Spinal cord (tissue), 10 donors: ENCODE data around the gene FBXO28. TPM values are rescaled to one million over a fixed set of nuclear protein-coding genes. Genes with fewer than 3 reads are reported as not detected.

ENCODE experiments used
- DNase-seq, 6 donors: peaks; one replicate each; pipeline versions ENCODE4 v3.0.0 to v3.0.0-alpha.2; 2013 to 2015; ENCODE audit warnings: low spot score in 6 of 6, low read depth in 4 of 6
- H3K27ac ChIP-seq: one replicate; pipeline ENCODE4 v1.5.1; 2013; ENCODE audit warnings: low read depth, low read length, control low read depth
- H3K27me3 ChIP-seq: one replicate; pipeline ENCODE4 v1.6.1; 2013; ENCODE audit warnings: low read length; ENCODE audit not compliant: control insufficient read depth, insufficient read depth
- H3K36me3 ChIP-seq: one replicate; pipeline ENCODE4 v1.6.1; 2013; ENCODE audit warnings: low read length; ENCODE audit not compliant: control insufficient read depth, insufficient read depth
- H3K4me1 ChIP-seq: one replicate; pipeline ENCODE4 v1.6.1; 2013; ENCODE audit warnings: low read length; ENCODE audit not compliant: control insufficient read depth, insufficient read depth
- H3K4me3 ChIP-seq: one replicate; pipeline ENCODE4 v1.5.1; 2013; ENCODE audit warnings: low read depth, low read length, control low read depth
- H3K9me3 ChIP-seq: one replicate; pipeline ENCODE4 v1.6.1; 2013; ENCODE audit warnings: low read length; ENCODE audit not compliant: control insufficient read depth, insufficient read depth
- WGBS: methylation state at CpG from one replicate; pipeline ENCODE4 v1.1.5; 2013; ENCODE audit warnings: missing lambda C conversion rate; ENCODE audit not compliant: insufficient coverage; 5-methylcytosine and 5-hydroxymethylcytosine counted together
- polyA plus RNA-seq, 2 donors: library from polyadenylated mRNA; unstranded; fragments of 120-200 nt; gene quantifications; one replicate each; pipeline ENCODE4 v1.2.1, GENCODE V29; 2013; ENCODE audit not compliant: insufficient read length in 2 of 2
- total RNA-seq, 2 donors: library from RNA; depleted of rRNA in 1 of 2; stranded (reverse); fragments of 120-200 nt in 1 of 2; fragments of >200 nt in 1 of 2; gene quantifications; one replicate each; pipeline versions ENCODE4 v1.2.3 to v1.2.4, GENCODE V29; 2013 to 2014
- donor health status: healthy.

The FBXO28 gene
- total and polyA plus RNA-seq, 4 donors, result 20.1 to 42.3 (median 26.6) TPM

- DNase-seq, result no peak
- no peak overlapping the region for H3K27ac ChIP-seq
- H3K9me3 ChIP-seq, result no peaks in the 10 kb centered on the region
- WGBS, result no CpG with 5 or more reads among the region's 2 CpGs
- H3K36me3 ChIP-seq, result no peaks in the 10 kb centered on the region
- no peak overlapping the region for H3K4me3 ChIP-seq
- no peaks in the 10 kb centered on the region for H3K27me3 ChIP-seq
- no peaks in the 10 kb centered on the region for H3K4me1 ChIP-seq
These were observed 49.4 kb downstream of the FBXO28 start for GRCh38 chr1:224163311-224163710.

DNA sequence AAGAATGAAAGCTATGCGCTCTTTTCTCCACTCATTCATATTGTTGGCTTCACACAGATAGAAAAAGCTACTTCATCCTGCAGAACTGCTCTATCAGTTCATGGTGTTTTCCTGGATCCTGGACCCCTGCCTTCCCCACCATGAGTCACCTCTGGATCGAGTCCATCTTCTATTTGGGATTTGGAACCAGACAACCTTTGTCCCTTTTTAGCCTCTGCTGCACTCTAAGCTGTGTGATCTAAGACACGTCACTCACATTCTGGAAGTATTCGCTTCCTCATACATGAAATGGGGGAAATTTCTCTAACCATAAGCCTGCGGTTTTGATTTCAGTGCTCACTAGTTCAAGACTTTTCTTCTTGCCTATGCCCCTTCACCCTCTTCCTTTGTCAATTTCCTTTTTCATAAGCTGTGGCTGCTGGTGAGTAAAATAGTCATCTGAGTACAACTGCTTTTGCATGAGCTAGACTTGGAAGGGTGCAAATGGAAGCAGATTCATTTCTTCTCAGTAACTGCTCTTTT lies 55.0 kb downstream of the FBXO28 start:
- H3K27ac ChIP-seq, result no peak overlapping the region
- no peaks in the 10 kb centered on the region for H3K36me3 ChIP-seq
- 65% methylated on average over 2 of the region's 5 CpGs for WGBS
- H3K4me3 ChIP-seq, result no peak overlapping the region
- H3K9me3 ChIP-seq, result no peaks in the 10 kb centered on the region
- no peaks in the 10 kb centered on the region for H3K4me1 ChIP-seq
- no peaks in the 10 kb centered on the region for H3K27me3 ChIP-seq
- DNase-seq, result peak in 1 of 6 donors; percentile 26

DNA sequence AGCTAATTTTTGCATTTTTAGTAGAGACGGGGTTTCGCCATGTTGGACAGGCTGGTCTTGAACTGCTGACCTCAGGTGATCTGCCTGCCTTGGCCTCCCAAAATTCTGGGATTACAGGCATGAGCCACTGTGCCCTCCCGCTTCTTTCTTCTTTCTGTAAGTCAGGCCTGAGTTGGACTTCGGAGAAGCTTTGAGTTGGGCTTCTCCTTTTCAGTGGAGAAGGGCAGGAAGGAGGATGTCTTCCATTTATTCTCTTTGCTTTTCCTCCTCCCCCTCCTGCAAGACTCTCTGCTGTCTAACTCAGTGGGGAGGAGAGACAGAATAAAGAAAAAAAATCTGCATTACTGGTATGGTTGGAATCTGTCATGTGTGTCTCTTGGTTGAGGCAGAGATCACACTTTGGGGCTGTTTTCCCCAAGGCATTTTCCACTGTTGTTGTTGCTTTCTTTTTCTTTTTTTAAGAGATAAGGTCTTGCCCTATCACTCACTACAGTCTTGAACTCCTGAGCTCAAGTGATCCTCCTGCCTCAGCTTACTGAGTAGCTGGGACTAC lies 55.9 kb downstream of the FBXO28 start:
- 96% methylated on average over 3 of the region's 4 CpGs for WGBS
- no peaks in the 10 kb centered on the region for H3K36me3 ChIP-seq
- H3K4me3 ChIP-seq, result no peak overlapping the region
- no peak overlapping the region for H3K27ac ChIP-seq
- H3K9me3 ChIP-seq, result no peaks in the 10 kb centered on the region
- no peak for DNase-seq
- H3K27me3 ChIP-seq, result no peaks in the 10 kb centered on the region
- H3K4me1 ChIP-seq, result no peaks in the 10 kb centered on the region

DNA sequence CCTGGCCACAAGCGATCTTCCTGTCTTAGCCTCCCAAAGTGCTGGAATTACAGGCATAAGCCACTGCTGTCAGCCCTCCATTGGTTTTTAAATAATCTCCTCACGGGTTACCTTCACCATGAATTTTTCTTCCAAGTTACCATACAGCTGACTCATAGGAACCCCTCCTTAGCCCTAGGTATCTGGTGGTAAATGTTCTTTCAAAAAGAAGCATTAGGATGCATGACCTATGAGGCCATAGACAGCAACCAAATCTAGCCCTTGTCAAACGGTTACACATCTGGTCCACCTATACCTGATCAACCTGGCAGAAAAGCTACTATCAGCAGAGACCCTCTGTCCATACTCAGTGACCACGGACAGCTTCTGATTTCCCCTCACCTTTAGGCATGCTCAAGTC lies 56.4 kb downstream of the FBXO28 start:
- Histone ChIP-seq H3K4me3 (no peak overlapping the region), H3K27ac (no peak overlapping the region), H3K9me3 (no peaks in the 10 kb centered on the region), H3K36me3 (no peaks in the 10 kb centered on the region), H3K27me3 (no peaks in the 10 kb centered on the region), H3K4me1 (no peaks in the 10 kb centered on the region)
- no peak for DNase-seq
- 90% methylated on average over 2 of the region's 4 CpGs for WGBS

DNA sequence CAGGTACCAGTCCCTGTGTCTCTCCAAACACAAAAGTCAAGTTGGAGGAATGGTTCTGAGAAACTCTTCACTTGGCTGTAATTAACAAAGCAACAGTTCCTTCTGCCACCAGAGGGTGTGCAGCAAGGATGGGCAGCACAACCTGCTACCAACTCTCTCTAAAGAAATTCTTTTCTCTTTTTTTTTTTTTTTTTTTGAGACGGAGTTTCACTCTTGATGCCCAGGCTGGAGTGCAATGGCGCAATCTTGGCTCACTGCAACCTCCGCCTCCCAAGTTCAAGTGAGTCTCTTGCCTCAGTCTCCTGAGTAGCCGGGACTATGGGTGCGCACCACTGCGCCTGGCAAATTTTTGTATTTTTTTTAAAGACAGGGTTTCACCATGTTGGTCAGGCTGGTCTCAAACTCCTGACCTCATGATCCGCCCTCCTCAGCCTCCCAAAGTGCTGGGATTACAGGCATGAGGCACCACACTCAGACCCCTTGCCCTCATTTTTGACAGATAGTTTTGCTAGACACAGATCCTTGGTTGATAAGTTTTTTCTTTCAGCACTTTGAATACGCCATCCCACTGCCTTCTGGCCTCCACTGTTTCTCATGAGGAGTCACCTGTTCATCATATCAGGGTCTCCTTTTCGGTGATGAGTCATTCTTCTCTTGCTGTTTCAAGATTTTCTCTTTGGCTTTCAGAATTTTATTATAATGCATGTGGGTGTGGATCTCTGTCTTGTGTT lies 57.0 kb downstream of the FBXO28 start:
- DNase-seq, result no peak
- H3K27ac ChIP-seq, result no peak overlapping the region
- 100% methylated on average over 4 of the region's 9 CpGs for WGBS

DNA sequence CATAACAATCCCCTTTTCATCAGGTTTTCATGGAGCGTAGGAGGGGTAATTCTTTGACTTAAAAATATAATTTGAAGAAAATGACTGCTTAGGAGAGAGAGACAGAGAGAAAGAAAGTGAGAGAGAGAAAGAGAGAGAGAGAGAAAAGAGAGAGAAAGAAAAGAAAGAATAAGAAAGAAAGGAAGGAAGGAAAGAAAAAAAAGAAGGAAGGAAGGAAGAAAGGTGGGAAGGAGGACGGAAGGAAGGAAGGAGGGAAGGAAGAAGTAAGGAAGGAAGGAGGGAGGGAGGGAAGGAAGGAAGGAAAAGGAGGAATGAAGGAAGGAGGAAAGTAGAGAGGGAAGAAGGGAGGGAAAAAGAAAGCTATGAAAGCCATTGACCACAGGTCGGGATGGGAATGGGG lies 58.3 kb downstream of the FBXO28 start:
- no peaks in the 10 kb centered on the region for H3K9me3 ChIP-seq
- H3K4me1 ChIP-seq, result peaks cover 5% of the 10 kb centered on the region
- H3K27ac ChIP-seq, result no peak overlapping the region
- 89% methylated on average over 3 of the region's 3 CpGs for WGBS
- DNase-seq, result no peak
- H3K4me3 ChIP-seq, result no peak overlapping the region
- H3K27me3 ChIP-seq, result no peaks in the 10 kb centered on the region
- no peaks in the 10 kb centered on the region for H3K36me3 ChIP-seq

More for the DNA sequence above, 57.0 kb downstream of the FBXO28 start:
- Histone ChIP-seq H3K27me3 (no peaks in the 10 kb centered on the region), H3K36me3 (no peaks in the 10 kb centered on the region), H3K9me3 (no peaks in the 10 kb centered on the region), H3K4me1 (peaks cover 4% of the 10 kb centered on the region), H3K4me3 (no peak overlapping the region)

GRCh38 chr1:224173523-224173922 lies 59.6 kb downstream of the FBXO28 start:
- Histone ChIP-seq H3K4me3 (no peak overlapping the region), H3K27ac (no peak overlapping the region), H3K27me3 (no peaks in the 10 kb centered on the region), H3K4me1 (peaks cover 5% of the 10 kb centered on the region), H3K36me3 (no peaks in the 10 kb centered on the region), H3K9me3 (no peaks in the 10 kb centered on the region)
- DNase-seq, result no peak
- no CpG with 5 or more reads among the region's 5 CpGs for WGBS

- Histone ChIP-seq H3K9me3 (no peaks in the 10 kb centered on the region), H3K4me3 (no peak overlapping the region), H3K27ac (no peak overlapping the region), H3K36me3 (no peaks in the 10 kb centered on the region), H3K27me3 (no peaks in the 10 kb centered on the region), H3K4me1 (peaks cover 5% of the 10 kb centered on the region)
- WGBS, result 0% methylated on average over 8 of the region's 21 CpGs
- peak in 2 of 6 donors; percentile 39 to 41 for DNase-seq
These were observed 61.7 kb downstream of the FBXO28 start for GRCh38 chr1:224175617-224176016.

DNA sequence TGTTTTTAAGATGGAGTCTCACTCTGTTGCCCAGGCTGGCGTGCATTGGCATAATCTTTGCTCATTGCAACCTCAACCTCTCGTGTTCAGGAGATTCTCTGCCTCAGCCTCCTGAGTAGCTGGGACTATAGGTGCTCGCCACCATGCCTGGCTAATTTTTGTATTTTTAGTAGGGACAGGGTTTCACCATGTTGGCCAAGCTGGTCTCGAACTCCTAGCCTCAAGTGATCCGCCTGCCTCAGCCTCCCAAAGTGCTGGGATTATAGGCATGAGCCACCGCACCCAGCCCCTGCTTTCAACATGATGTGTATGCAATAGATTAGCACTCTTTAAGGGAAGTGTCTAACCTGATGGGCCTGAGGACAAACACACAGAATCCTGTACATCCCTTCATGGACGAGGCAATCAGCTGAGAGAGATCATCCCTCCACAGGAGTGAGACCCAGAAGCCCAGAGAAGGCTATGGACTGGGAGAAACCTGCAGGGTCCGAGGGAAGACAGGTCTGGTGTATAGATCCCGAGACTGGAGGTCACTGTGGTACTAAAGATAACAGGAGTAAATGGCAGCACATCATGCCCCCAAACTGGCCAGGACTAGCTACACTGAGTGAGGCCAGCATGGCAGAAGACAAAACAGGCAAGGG lies 63.6 kb downstream of the FBXO28 start:
- H3K4me3 ChIP-seq, result no peak overlapping the region
- no peaks in the 10 kb centered on the region for H3K36me3 ChIP-seq
- no peak for DNase-seq
- no peaks in the 10 kb centered on the region for H3K27me3 ChIP-seq
- no peak overlapping the region for H3K27ac ChIP-seq
- no peaks in the 10 kb centered on the region for H3K9me3 ChIP-seq
- H3K4me1 ChIP-seq, result peaks cover 11% of the 10 kb centered on the region
- WGBS, result 94% methylated on average over 5 of the region's 9 CpGs
